Epithelial cell of prostate (primary cell): ENCODE results near the gene SYNE4.
"Not testable (repeated sequence)": the region's sequence is repeated elsewhere in the genome, so short reads cannot be mapped to it uniquely, and the experiment has no call there.

Source experiments
- DNase-seq: peaks from one replicate; pipeline ENCODE4 v3.0.0-alpha.2; 2011; ENCODE audit warnings: low read depth, low spot score
- H3K27ac ChIP-seq: fragments of 450-650 bp; 2 replicates; pipeline ENCODE4 v1.5.1; 2017; ENCODE audit warnings: mild to moderate bottlenecking

The SYNE4 gene

DNA sequence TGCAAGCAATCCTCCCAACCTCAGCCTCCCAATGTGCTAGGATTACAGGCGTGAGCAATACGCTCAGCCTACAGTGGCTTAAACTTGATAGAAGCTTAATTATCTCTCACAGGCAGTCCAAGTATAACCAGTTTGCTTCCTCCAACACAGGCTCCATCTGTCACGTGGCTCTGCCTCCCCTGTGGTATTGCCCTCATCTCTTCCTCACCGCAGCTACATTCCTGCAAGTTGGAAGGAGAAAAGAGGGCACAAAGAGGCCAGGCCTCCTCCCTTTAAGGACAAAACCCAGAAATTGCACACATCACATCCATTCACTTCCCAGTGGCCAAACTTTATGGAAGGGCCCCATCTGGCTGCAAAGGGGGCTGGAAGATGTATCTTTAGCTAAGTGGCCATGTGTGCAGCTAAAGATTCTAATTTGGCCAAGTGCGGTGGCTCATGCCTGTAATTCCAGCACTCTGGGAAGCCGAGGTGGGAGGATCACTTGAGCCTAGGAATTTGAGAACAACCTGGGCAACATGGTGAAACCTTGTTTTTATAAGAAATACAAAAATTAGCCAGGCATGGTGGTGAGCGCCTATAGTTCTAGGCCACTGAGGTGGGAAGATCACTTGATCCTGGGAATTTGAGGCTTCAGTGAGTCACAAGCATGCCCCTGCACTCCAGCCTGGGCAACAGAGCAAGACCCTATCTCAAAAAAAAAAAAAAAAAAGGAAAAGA is 16.7 kb downstream of the SYNE4 start:
- no peak for DNase-seq
- H3K27ac ChIP-seq: no peak overlapping the region

DNA sequence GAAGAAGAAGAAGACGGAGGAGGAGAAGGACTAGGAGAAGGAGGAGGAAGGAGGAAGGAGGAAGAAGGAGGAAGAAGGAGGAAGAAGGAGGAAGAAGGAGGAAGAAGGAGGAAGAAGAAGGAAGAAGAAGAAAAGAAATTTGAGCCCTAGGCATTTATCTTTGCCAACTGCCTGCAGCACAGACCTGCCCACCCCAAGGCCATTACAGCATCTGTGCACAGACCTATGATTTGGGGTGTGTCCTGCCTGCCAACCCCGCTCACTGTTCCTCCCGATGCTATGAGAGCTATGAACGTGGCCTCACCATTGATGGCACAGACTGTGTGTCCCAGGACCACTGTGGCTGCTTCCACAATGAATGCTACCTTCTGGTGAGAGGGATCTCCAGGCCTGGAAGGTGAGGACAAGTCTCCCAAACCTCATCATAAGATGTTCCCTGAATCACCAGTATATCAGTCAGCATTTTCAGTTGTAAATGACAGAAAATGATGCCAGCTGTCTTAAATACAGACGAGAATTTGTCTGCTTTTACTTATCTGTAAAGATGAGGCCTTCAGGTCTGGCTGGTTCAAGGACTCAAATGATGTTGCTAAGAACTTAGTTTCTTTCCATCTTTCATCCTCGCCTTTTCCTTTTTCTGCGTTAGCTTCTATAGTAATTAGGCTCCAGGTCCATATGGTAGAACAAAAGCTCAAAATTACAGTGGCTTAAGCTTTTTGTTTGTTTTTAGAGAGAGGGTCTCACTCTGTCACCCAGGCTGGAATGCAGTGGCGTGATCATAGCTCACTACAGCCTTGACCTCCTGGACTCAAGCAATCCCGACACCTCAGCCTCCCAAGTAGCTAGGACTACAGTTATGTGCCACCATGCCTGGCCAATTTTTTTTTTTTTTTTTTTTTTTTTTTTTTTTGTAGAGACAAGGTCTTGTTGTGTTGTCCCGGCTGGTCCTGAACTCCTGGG is 17.6 kb downstream of the SYNE4 start:
- DNase-seq: no peak
- no peak overlapping the region for H3K27ac ChIP-seq

DNA sequence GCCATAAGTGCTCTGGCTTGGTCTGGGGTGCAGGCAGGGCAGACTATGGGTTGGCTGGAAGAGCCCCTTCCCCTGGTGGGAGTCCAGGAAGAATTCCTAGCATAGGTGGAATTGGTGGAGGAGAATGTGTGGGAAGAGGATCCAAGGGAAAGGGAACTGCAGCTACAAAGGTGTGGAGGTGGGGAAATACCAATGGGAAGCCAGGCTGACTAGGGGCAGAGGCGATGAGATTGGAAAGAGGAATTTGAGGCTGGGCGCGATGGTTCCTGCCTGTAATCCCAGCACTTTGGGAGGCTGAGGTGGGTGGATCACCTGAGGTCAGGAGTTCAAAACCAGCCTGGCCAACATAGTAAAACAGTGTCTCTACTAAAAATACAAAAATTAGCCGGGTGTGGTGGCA is 18.5 kb downstream of the SYNE4 start:
- H3K27ac ChIP-seq: no peak overlapping the region
- no peak for DNase-seq

DNA sequence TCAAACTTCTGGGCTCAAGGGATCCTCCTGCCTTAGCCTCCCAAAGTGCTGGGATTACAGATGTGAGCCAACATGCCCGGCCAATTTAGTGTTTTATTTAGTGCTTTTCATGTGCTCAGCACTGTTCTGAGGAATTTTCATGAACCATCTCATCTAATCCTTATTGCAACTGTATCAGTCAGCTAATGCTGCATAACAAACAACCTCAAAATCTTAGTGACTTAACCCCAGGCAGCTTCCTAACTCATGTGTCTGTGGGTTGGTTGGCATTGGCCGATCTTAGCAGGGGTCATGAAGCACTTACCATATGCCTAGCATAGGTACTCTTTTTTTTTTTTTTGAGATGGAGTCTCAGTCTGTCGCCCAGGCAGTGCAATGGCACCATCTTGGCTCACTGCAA is 19.8 kb downstream of the SYNE4 start:
- DNase-seq: no peak
- no peak overlapping the region for H3K27ac ChIP-seq

- H3K27ac ChIP-seq: no peak overlapping the region
- DNase-seq: no peak
Measured at GRCh38 chr19:35987571-35987896, 21.1 kb downstream of the SYNE4 start.

GRCh38 chr19:35986664-35987570 is 21.7 kb downstream of the SYNE4 start:
- no peak overlapping the region for H3K27ac ChIP-seq
- no peak for DNase-seq

GRCh38 chr19:35986111-35986510 is 22.5 kb downstream of the SYNE4 start:
- DNase-seq: no peak
- H3K27ac ChIP-seq: no peak overlapping the region

DNA sequence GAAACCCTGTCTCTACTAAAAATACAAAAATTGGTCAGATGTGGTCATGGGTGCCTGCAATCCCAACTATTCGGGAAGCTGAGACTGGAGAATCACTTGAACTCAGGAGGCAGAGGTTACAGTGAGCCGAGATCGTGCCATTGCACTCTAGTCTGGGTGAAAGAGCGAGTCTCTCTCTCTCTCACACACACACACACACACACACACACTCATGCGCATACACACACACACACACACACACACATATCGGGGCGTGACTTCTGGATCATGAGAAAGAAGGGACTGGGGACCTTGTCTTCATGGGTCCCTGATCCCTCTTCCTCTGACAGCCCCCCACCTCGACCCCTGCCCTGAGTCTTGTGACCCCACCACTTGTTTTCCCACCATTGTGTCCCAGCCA is 25.4 kb downstream of the SYNE4 start:
- no peak overlapping the region for H3K27ac ChIP-seq
- DNase-seq: no peak

- DNase-seq: not testable (repeated sequence)
Measured at GRCh38 chr19:35980997-35981396, 27.6 kb downstream of the SYNE4 start.

GRCh38 chr19:35978832-35979365 is 29.7 kb downstream of the SYNE4 start:
- no peak for DNase-seq
- no peak overlapping the region for H3K27ac ChIP-seq

More at GRCh38 chr19:35980997-35981396, 27.6 kb downstream of the SYNE4 start:
- H3K27ac ChIP-seq: not testable (repeated sequence)

DNA sequence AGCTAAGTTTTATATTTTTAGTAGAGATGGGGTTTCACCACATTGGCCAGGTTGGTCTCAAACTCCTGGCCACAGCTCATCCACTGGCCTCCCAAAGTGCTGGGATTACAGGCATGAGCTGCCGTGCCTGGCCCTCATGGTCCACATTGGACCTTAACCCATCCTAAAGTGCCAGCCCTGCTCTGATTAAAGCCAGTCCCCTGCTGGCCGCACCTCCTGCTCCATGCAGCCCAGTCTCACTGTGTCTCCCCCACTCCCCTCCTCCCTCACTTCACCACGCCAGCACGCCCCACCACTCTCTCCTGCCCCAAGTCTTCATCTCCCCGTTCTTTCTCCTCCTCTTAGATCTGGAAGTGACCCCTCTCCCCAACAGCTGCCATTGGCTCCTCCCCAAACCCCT is 30.3 kb downstream of the SYNE4 start:
- no peak for DNase-seq
- no peak overlapping the region for H3K27ac ChIP-seq

DNA sequence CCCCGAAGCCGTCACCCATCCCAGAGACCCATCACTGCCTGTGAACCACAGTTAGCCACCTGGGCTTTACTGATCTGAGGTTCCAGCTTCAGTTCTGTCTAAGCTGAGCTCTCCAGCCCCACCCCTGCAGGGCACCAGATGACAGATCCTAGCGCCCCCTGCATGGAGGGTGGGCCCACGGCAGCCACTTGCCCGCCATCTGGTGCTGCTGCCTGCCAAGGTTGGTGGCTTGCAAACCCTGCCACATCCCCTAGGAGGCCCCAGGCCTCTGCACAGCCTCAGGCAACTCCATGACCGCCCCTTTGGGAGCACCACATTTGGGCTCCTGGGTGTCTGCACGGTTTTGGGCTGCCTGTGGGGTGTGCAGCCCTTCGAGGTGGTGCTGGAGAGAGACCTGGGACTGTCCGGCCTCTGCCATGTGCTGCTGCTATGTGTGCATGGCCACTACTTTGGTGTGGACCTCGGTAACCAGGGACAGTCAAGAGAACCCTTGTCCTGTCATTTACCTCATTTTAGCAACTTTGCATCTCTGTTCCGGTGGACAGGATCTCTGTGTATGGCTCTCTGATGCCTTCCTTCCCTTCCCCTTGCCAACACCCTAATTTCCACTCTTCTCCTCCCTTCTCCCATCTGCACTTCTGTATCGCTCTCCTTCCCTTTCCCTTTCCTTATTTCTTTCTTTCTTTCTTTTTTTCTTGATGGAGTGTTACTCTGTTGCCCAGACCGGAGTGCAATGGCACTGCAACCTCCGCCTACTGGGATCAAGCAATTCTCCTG is 31.0 kb downstream of the SYNE4 start:
- no peak for DNase-seq

GRCh38 chr19:35975608-35976214 is 32.9 kb downstream of the SYNE4 start:
- no peak for DNase-seq
- H3K27ac ChIP-seq: no peak overlapping the region

More for the DNA sequence above, 31.0 kb downstream of the SYNE4 start:
- H3K27ac ChIP-seq: no peak overlapping the region

- DNase-seq: no peak
- no peak overlapping the region for H3K27ac ChIP-seq
Measured at GRCh38 chr19:35973487-35973886, 35.1 kb downstream of the SYNE4 start.

DNA sequence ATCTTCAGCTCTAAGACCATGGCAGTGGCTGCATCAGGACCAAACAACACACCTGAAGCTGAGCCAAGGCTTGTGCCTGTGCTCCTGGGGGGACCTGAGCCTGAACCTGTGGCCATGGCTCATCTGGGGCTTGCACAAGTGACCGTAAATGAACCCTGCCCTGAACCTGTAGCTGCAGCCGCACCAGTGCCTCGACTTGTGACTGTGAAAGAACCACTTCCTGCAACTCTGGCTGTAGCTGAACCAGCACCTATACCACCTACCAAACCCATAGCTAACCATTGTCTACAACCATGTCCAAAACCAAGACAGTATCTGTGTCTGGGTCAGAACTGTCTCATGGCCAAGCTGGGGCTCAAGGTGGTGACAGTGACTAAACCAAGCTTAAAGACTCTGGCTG is 41.8 kb downstream of the SYNE4 start:
- no peak overlapping the region for H3K27ac ChIP-seq
- DNase-seq: no peak

GRCh38 chr19:35963514-35963913 is 45.1 kb downstream of the SYNE4 start:
- no peak for DNase-seq
- H3K27ac ChIP-seq: no peak overlapping the region

- no peak overlapping the region for H3K27ac ChIP-seq
- no peak for DNase-seq
Measured at GRCh38 chr19:35960432-35960972, 48.1 kb downstream of the SYNE4 start.

DNA sequence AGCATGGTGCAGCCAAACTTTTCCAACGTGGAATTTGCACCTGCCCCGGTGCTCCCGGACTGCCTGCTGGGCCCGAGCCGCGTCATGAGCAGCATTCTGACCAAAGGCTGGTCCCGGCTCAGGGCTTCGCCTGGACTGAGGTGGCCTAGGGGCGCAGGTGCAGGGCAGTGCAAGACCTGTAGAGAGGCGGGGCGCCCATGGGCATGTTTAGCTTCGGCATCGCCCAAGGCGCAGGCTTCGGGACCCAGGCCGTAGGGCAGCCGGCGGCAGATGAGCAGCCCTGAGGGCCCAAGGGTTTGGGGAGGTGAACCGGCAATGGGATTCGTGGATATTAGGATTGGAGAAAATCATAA is 48.7 kb downstream of the SYNE4 start:
- H3K27ac ChIP-seq: no peak overlapping the region
- DNase-seq: no peak
